ENCODE measurements around the gene IGF2BP1. TPM values are rescaled to one million over a fixed set of nuclear protein-coding genes. Genes with fewer than 3 reads are reported as not detected.

IGF2BP1 gene
- total RNA-seq, 1 experiment from 2014 or later: 434 TPM

DNA sequence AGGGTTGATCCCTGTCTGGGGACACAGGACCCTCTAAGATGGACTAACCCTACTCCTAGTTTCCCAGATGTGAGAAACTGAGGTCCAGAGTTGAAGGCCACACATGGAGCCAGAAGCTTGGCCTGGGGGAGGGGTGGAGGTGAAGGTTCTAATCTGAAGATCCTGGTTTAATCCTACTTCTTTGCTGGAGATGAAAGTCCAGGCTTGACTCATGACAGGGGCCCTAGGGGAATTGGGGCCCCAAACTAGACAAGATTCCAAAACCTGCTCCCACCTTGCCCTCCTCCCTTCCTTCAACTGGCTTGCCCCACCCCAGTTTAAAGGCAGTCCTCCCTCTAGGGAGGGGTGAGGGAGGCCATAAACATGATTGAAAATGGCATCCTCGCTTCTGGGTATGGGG is 21.6 kb downstream of the IGF2BP1 start:
- Histone ChIP-seq H3K27ac (ENCODE audit: insufficient read length, low read depth, low read length) (no peak overlapping the region), H3K4me2 (ENCODE audit: insufficient read depth, insufficient read length, low read length) (no peak overlapping the region)
- peaks cover 74 to 80% of the 10 kb centered on the region in 2 experiments for H3K4me1 Mint-ChIP-seq

More for the DNA sequence above, 21.6 kb downstream of the IGF2BP1 start:
- Histone ChIP-seq H3K14ac (ENCODE audit: insufficient read depth, low read length) (no peak overlapping the region), H3K18ac (ENCODE audit: insufficient read length, low read depth, low read length) (no peak overlapping the region), H2BK120ac (ENCODE audit: low read depth, low read length, poor library complexity, severe bottlenecking) (no peak overlapping the region), H2BK12ac (ENCODE audit: insufficient read length, low read depth, low read length) (no peak overlapping the region), H2BK5ac (ENCODE audit: insufficient read length, low read length) (no peak overlapping the region), H3K56ac (ENCODE audit: insufficient read length, low read depth, low read length) (no peak overlapping the region), H4K91ac (ENCODE audit: insufficient read length, low read depth, low read length) (no peak overlapping the region), H3K79me2 (ENCODE audit: insufficient read depth, low read length) (peaks cover 58% of the 10 kb centered on the region; the same call in 1 of the 2 replicates), H3K27me3 (ENCODE audit: insufficient read depth, low read length) (no peaks in the 10 kb centered on the region), H3K4ac (ENCODE audit: low read depth, low read length) (no peak overlapping the region), H2BK20ac (ENCODE audit: low read depth, low read length, poor library complexity, severe bottlenecking) (no peak overlapping the region), H3K23me2 (ENCODE audit: insufficient read length, low read depth, low read length, poor library complexity, severe bottlenecking) (peaks cover 10% of the 10 kb centered on the region), H3K9ac (ENCODE audit: extremely low read depth, insufficient read length, low read length) (no peak overlapping the region), H3K9me3 (ENCODE audit: control insufficient read depth, low read depth, low read length) (no peaks in the 10 kb centered on the region), H4K8ac (replicated peaks; ENCODE audit: insufficient read length, low read depth, low read length) (no peak overlapping the region), H2BK15ac (ENCODE audit: low read depth, low read length) (no peak overlapping the region), H2AK5ac (ENCODE audit: insufficient read length, low read length) (no peak overlapping the region), H4K5ac (ENCODE audit: insufficient read length, low read depth, low read length) (no peak overlapping the region), H3K4me1 (ENCODE audit: insufficient read depth, low read length) (peaks cover 46% of the 10 kb centered on the region), H3T11ph (ENCODE audit: low read length) (no peak overlapping the region), H4K20me1 (ENCODE audit: control insufficient read depth, insufficient read depth, insufficient read length) (peaks cover 2% of the 10 kb centered on the region), H3K23ac (ENCODE audit: insufficient read length, low read depth, low read length) (no peak overlapping the region), H2AFZ (ENCODE audit: low read length) (no peak overlapping the region), H3K79me1 (ENCODE audit: insufficient read depth, low read depth, low read length, poor library complexity, severe bottlenecking) (peaks cover 11% of the 10 kb centered on the region)
- no peak for TF ChIP-seq CTCF (conservative IDR thresholded peaks at IDR 0.05)
- no CpG with 5 or more reads among the region's 1 CpG for WGBS (ENCODE audit: extremely low coverage, insufficient read length, low lambda C conversion rate)
- Mint-ChIP-seq H3K36me3 (ENCODE audit: insufficient read depth in 1 of 3, low read depth in 3 of 3) (peaks cover 33 to 46% (median 43%) of the 10 kb centered on the region in 3 experiments; a peak in 6 of 7 replicates), H3K27me3 (ENCODE audit: low read depth) (no peaks in the 10 kb centered on the region), H3K9me3 (no peaks in the 10 kb centered on the region), H3K4me3 (no peak overlapping the region), H3K27ac (peak overlapping the region in 1 of 3 experiments; percentile 96; a peak in 2 of 7 replicates)
- no peak for DNase-seq

Data from H9 (cell line).